GM21619 (cell line): ENCODE results near the gene FAM168A.

Experiments used
- ATAC-seq: cut with Tn5 transposase; IDR thresholded peaks from one replicate; pipeline ENCODE4 v1.9.1; 2021; ENCODE audit not compliant: unreplicated experiment

FAM168A gene

GRCh38 chr11:73392108-73393010 is 205.6 kb downstream of the FAM168A start:
- no peak for ATAC-seq

GRCh38 chr11:73391665-73392064 is 206.2 kb downstream of the FAM168A start:
- no peak for ATAC-seq

- no peak for ATAC-seq
Measured at GRCh38 chr11:73390601-73391565, 207.0 kb downstream of the FAM168A start.

GRCh38 chr11:73389916-73390315 is 208.0 kb downstream of the FAM168A start:
- ATAC-seq = no peak

- ATAC-seq = no peak
Measured at GRCh38 chr11:73389134-73389525, 208.8 kb downstream of the FAM168A start.

- ATAC-seq = no peak
Measured at GRCh38 chr11:73388265-73389133, 209.4 kb downstream of the FAM168A start.

GRCh38 chr11:73387594-73388264 is 210.2 kb downstream of the FAM168A start:
- no peak for ATAC-seq

- ATAC-seq = no peak
Measured at GRCh38 chr11:73386546-73386945, 211.4 kb downstream of the FAM168A start.

GRCh38 chr11:73386016-73386415 is 211.9 kb downstream of the FAM168A start:
- no peak for ATAC-seq

GRCh38 chr11:73384872-73385689 is 212.8 kb downstream of the FAM168A start:
- ATAC-seq = no peak

GRCh38 chr11:73384531-73384871 is 213.4 kb downstream of the FAM168A start:
- ATAC-seq = no peak

GRCh38 chr11:73384125-73384441 is 213.8 kb downstream of the FAM168A start:
- ATAC-seq = no peak

GRCh38 chr11:73383249-73384124 is 214.4 kb downstream of the FAM168A start:
- no peak for ATAC-seq

- no peak for ATAC-seq
Measured at GRCh38 chr11:73382747-73383146, 215.2 kb downstream of the FAM168A start.

GRCh38 chr11:73382183-73382582 is 215.7 kb downstream of the FAM168A start:
- ATAC-seq = no peak

GRCh38 chr11:73381589-73381988 is 216.3 kb downstream of the FAM168A start:
- ATAC-seq = no peak

- no peak for ATAC-seq
Measured at GRCh38 chr11:73380897-73381410, 217.0 kb downstream of the FAM168A start.

GRCh38 chr11:73380331-73380730 is 217.6 kb downstream of the FAM168A start:
- no peak for ATAC-seq
